GM12874 (cell line): ENCODE data around the gene ADGRD2.
A peak's percentile ranks its signal among the peaks of the same experiment; 100 is the strongest.

Experiments
- TF ChIP-seq, protein P1 (sequence below): IDR thresholded peaks from 2 replicates; pipeline ENCODE4 v1.5.1; 2011; ENCODE audit warnings: low read depth, mild to moderate bottlenecking, control low read depth, low read length, moderate library complexity; ENCODE audit not compliant: insufficient read depth

The ADGRD2 gene

GRCh38 chr9:124439686-124440243 lies 10.5 kb upstream of the ADGRD2 start:
- TF ChIP-seq, protein P1, sequence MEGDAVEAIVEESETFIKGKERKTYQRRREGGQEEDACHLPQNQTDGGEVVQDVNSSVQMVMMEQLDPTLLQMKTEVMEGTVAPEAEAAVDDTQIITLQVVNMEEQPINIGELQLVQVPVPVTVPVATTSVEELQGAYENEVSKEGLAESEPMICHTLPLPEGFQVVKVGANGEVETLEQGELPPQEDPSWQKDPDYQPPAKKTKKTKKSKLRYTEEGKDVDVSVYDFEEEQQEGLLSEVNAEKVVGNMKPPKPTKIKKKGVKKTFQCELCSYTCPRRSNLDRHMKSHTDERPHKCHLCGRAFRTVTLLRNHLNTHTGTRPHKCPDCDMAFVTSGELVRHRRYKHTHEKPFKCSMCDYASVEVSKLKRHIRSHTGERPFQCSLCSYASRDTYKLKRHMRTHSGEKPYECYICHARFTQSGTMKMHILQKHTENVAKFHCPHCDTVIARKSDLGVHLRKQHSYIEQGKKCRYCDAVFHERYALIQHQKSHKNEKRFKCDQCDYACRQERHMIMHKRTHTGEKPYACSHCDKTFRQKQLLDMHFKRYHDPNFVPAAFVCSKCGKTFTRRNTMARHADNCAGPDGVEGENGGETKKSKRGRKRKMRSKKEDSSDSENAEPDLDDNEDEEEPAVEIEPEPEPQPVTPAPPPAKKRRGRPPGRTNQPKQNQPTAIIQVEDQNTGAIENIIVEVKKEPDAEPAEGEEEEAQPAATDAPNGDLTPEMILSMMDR: no peak

GRCh38 chr9:124440786-124441185 lies 9.5 kb upstream of the ADGRD2 start:
- TF ChIP-seq, protein P1: no peak

DNA sequence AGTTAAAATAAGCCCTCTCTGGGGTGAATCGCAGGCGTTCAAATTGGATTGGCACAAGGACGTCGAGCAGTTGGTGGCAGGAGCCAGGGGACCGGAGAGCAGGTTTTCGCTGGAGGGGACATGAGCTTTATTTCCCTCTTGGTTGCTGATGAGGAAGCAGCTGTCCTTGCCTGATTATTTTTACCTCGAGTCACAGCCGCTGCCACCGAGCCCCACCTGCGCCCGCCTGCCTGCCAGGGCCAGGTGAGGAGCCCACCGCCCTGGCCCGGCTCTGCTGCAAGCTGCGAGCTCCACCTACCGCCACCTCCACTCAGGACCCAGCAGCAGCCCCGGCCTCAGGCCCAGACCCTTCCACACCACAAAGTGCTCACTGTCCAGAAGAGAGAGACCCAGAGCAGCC lies 9.0 kb upstream of the ADGRD2 start:
- TF ChIP-seq, protein P1: 0 out of 2 replicates have a peak, but pooled peaks have one; percentile 13

- TF ChIP-seq, protein P1: no peak
Measured at GRCh38 chr9:124442379-124442778, 7.9 kb upstream of the ADGRD2 start.

GRCh38 chr9:124442826-124443225 lies 7.4 kb upstream of the ADGRD2 start:
- TF ChIP-seq, protein P1: no peak

DNA sequence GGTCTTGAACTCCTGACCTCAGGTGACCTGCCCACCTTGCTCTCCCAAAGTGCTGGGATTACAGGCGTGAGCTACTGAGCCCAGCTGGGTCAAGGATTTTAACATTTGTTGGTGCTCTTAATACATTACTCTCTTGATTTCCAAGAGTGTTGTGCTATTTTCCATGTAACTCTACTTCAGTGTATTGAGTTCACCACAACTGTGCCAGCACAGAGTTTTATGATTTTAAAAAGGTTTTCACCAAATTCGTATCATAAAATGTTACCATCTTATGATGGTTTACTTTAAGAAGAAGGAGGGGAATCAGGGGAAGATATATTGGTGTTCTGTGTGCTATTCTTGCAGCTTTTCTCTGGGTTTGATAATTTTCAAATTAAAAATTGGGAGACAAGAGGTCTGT lies 6.6 kb upstream of the ADGRD2 start:
- TF ChIP-seq, protein P1: no peak

- TF ChIP-seq, protein P1: no peak
Measured at GRCh38 chr9:124444166-124444565, 6.1 kb upstream of the ADGRD2 start.

- TF ChIP-seq, protein P1: no peak
Measured at GRCh38 chr9:124447297-124447661, 3.0 kb upstream of the ADGRD2 start.
